Eye (tissue), 1 donor: ENCODE results near the gene OR52A1.
A peak's percentile ranks its signal among the peaks of the same experiment; 100 is the strongest.

Experiments
- DNase-seq: peaks from one replicate; pipeline ENCODE4 v3.0.0-alpha.2; 2015

OR52A1 gene

DNA sequence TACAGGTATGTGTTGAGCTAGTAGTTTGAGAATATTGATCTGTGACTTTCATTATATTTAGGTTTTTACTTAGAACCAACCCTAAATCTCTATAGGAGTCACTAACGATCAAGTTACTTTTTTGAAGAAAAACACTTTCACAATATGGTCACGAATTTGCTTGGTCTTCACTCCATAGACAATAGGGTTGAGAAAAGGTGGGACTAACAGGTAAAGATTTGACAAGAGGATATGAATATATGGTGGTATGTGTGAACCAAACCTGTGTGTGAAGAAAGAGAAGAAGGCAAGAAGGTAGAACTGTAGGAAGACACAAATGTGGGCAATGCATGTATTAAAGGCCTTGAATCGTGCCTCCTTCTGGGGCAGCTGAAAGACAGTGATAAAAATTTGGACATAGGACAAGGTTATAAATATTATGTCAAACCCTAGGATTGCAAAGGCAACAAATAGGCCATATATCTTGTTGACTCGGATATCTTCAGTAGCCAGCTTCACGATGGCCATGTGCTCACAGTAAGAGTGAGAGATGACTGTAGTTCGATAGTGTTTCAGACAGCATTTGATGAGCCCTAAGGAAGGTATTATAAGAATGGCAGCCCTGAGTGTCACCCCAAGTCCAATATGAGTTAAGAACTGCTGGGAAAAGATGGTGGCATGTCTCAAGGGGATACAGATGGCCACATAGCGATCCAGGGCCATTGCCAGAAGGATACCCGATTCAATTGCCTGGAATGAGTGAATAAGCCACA is 22.8 kb downstream of the OR52A1 start:
- no peak for DNase-seq

DNA sequence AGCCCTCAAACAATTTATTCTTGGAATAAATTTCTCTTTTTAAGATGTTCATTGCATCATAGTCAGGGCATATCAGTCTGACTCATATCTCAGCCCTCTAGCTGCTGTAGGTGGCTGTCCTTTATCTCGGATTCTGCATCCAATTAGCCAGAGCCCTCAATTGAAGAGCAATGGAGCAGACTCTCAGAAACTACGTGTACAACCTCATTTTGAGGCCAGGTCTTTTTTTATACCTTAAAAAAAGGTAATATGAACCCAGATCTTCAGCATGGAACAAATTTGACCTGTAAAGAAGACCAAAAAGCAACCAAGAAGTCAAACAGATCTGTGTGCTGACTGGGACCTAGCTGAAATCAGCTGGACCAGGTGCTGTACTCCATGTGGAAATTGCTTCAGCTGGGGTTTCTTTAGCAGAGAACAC is 25.1 kb downstream of the OR52A1 start:
- DNase-seq = no peak

GRCh38 chr11:5124891-5125620 is 29.5 kb downstream of the OR52A1 start:
- DNase-seq = no peak

GRCh38 chr11:5123802-5124521 is 30.6 kb downstream of the OR52A1 start:
- DNase-seq = peak; percentile 92

DNA sequence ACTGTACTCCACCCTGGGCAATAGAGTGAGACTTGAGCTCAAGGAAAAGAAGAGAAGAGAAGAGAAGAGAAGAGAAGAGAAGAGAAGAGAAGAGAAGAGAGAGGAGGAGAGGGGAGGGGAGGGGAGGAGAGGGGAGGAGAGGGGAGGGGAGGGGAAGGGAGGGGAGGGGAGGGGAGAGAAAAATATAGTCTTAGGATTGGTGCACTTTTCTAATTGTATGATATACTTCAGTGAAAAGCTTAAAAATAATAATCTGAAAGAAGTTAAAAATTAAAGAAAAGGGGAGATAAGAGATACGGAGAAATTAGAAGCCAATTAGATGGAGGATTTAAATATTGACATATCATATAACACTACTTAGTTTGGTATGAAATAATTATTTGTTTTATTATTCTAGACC is 35.7 kb downstream of the OR52A1 start:
- DNase-seq = no peak

- no peak for DNase-seq
Observed at GRCh38 chr11:5117588-5117987, 37.0 kb downstream of the OR52A1 start.

GRCh38 chr11:5115339-5115738 is 39.2 kb downstream of the OR52A1 start:
- no peak for DNase-seq

DNA sequence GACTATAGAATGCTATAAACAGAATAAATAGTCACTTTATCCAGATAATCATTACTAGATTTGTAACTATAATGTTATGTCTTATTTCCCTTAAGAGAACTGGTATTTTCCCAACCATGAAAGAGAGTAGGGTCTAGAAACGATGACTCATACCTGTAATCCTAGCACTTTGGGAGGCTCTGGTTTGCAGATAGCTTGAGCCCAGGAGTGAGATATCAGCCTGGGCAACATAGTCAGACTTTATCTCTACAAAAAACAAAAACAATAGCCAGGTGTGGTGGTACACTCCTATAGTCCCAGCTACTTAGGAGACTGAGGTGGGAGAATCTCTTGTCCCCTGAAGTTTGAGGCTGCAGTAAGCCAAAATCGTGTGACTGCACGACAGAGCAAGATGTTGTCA is 47.3 kb downstream of the OR52A1 start:
- DNase-seq = no peak

DNA sequence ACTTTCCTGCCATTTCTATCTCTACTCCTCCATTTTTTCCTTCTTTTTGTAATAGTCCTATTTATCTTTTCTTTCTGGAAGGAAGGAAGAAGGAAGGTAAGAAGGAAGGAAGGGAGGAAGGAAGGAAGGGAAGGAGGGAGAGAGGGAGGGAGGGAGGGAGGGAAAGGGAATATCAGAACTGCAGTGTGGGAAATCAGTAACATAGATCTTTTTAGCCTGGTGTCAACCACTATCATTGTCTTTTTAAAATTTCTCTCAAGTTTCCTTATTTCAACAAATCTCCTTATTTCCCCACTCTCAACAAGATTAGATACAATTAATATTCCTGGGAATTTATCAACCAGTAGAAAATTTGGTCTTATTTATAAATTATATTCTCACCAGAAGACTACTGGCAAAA is 51.5 kb downstream of the OR52A1 start:
- DNase-seq = no peak

GRCh38 chr11:5102246-5102645 is 52.3 kb downstream of the OR52A1 start:
- peak; percentile 10 for DNase-seq

DNA sequence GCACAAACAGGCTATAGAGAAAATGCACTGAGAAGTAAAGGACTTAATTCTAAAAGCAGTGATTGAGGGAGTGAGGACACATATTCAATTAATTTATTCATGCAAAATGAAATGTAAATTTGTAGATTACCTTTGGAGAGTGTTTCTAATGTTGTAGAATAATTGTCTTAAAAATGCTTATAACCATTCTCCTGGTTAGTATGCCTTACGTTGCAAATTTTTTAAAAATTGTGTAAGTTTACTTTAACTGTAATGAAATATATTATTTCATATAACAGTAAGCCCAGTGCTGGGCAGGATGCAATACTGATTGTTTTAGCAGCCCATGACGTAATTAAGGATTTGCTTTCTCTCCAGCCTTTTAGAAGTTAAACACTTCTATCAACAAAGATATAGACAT is 58.5 kb downstream of the OR52A1 start:
- DNase-seq = no peak
